Measurements from ENCODE around the gene LSM14B.

The LSM14B gene

DNA sequence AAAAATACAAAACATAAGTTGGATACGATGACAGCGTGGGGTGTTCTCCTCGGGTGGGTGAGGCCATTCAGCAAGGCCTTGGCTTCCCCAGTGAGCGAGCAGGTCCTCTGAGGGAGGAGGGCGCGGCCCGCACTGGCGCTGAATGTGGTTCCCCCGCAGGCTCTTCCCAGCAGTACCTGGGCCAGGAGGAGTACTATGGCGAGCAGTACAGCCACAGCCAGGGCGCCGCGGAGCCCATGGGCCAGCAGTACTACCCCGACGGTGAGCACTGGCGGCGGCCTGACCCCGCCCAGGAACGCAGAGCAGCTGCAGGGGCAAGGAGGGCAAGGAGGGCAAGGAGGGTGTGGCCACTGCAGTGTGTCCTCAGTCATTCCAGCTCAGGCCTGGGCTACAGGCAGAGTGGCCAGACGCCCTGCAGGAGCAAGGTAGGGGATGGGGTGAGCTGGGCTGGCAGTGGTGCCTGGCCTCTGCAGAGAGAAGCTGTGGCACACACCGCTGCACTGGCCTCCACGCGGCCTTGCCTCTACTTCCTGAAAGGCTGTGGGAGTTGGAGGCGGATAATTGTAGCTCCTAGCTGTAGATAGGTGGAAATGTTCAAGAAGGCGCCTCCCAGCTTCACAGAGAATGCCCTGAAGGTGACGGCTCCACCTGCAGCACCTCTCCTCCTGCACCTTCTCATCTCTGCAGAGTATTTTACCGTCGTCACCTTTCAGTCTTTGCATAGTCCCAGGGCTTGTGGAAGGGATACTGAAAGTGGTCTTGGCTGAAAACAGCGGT lies 41.9 kb downstream of the LSM14B start:
- H3K4me3 ChIP-seq (ENCODE audit: low read length): no peak overlapping the region
- DNase-seq (ENCODE audit: low read depth): no peak
- TF ChIP-seq, protein P1, sequence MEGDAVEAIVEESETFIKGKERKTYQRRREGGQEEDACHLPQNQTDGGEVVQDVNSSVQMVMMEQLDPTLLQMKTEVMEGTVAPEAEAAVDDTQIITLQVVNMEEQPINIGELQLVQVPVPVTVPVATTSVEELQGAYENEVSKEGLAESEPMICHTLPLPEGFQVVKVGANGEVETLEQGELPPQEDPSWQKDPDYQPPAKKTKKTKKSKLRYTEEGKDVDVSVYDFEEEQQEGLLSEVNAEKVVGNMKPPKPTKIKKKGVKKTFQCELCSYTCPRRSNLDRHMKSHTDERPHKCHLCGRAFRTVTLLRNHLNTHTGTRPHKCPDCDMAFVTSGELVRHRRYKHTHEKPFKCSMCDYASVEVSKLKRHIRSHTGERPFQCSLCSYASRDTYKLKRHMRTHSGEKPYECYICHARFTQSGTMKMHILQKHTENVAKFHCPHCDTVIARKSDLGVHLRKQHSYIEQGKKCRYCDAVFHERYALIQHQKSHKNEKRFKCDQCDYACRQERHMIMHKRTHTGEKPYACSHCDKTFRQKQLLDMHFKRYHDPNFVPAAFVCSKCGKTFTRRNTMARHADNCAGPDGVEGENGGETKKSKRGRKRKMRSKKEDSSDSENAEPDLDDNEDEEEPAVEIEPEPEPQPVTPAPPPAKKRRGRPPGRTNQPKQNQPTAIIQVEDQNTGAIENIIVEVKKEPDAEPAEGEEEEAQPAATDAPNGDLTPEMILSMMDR (IDR thresholded peaks at IDR 0.05; ENCODE audit: insufficient read depth, low read depth, low read length, missing control alignments): no peak

GRCh38 chr20:62164879-62165761 lies 42.8 kb downstream of the LSM14B start:
- DNase-seq (ENCODE audit: low read depth): no peak
- TF ChIP-seq, protein P1 (IDR thresholded peaks at IDR 0.05; ENCODE audit: insufficient read depth, low read depth, low read length, missing control alignments): no peak
- H3K4me3 ChIP-seq (ENCODE audit: low read length): no peak overlapping the region

DNA sequence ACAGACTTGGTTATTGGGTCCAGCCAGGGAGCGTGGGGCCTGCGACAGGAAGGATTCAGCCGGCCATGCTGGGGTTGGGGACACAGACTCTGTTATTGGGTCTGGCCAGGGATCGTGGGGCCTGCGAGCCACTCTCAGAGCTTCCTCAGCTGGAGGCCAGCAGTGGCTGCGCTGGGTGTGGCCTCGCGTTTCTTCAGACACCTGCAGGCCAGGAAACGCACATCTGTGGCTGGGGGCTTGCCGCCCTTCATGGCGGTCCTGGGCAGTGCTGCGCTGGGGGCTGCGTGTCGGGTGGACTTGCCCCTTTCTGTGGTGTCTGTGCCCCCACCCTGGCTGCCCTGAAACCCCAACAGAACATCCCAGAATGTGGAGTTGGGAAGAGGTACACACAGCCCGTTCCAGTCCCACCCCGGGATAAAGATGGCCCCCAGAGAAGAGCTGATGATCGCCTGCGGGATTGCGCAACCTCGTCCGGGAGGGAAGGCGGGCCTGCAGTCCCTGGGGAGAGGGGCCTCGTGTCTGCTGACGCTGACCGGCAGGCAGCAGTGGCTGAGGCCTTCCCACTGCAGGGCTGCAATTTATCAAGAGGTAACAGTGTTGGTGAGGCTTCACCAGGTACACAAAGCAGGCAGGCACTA lies 43.6 kb downstream of the LSM14B start:
- TF ChIP-seq, protein P1 (IDR thresholded peaks at IDR 0.05; ENCODE audit: insufficient read depth, low read depth, low read length, missing control alignments): no peak
- DNase-seq (ENCODE audit: low read depth): no peak
- H3K4me3 ChIP-seq (ENCODE audit: low read length): no peak overlapping the region

GRCh38 chr20:62167474-62167873 lies 45.2 kb downstream of the LSM14B start:
- H3K4me3 ChIP-seq (ENCODE audit: low read length): no peak overlapping the region
- no peak for DNase-seq (ENCODE audit: low read depth)
- TF ChIP-seq, protein P1 (IDR thresholded peaks at IDR 0.05; ENCODE audit: insufficient read depth, low read depth, low read length, missing control alignments): no peak

- no peak overlapping the region for H3K4me3 ChIP-seq (ENCODE audit: low read length)
- TF ChIP-seq, protein P1 (IDR thresholded peaks at IDR 0.05; ENCODE audit: insufficient read depth, low read depth, low read length, missing control alignments): no peak
- DNase-seq (ENCODE audit: low read depth): no peak
Measured at GRCh38 chr20:62168061-62168460, 45.8 kb downstream of the LSM14B start.

DNA sequence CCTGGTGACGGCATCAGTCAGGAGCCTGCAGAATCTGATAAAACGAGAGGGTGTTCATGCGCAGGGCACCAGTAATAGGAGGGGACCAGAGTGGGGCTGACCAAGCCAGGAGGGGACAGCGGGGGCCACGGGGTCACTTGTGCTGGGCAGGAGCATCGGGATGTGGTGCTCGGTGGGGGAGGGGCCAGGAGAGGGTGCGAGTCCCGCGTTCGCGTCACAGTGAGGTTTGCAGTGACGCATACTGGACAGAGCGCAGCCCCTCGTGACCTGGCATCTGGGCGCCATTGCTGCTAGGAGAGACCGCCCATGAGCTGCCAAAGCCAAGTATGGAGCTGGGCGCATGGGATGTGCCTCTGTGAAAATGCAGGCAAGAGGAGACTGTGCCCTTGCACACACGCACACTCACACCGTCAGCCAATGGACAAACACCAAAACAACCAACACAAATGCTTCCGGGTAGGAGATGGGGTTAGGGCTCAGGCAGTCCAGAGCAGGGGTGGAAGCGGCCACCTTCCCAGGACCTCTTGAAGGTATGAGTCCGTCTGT lies 46.7 kb downstream of the LSM14B start:
- no peak overlapping the region for H3K4me3 ChIP-seq (ENCODE audit: low read length)
- TF ChIP-seq, protein P1 (IDR thresholded peaks at IDR 0.05; ENCODE audit: insufficient read depth, low read depth, low read length, missing control alignments): no peak
- DNase-seq (ENCODE audit: low read depth): no peak
